LNCaP clone FGC (cell line): ENCODE data around the gene CISD1.

ENCODE experiments used
- DNase-seq: peaks from one replicate; pipeline ENCODE4 v3.0.0-alpha.2; 2011; ENCODE audit warnings: low read depth
- H3K4me3 ChIP-seq: 2 replicates; pipeline ENCODE4 v1.5.1; 2011; ENCODE audit warnings: mild to moderate bottlenecking, low read depth, low read length, control low read depth
- TF ChIP-seq, protein P1 (sequence below): IDR thresholded peaks from 2 replicates; pipeline ENCODE4 v1.5.1; 2012; ENCODE audit warnings: mild to moderate bottlenecking; ENCODE audit not compliant: control insufficient read depth, insufficient read depth; ENCODE audit errors: extremely low read depth

Gene CISD1

DNA sequence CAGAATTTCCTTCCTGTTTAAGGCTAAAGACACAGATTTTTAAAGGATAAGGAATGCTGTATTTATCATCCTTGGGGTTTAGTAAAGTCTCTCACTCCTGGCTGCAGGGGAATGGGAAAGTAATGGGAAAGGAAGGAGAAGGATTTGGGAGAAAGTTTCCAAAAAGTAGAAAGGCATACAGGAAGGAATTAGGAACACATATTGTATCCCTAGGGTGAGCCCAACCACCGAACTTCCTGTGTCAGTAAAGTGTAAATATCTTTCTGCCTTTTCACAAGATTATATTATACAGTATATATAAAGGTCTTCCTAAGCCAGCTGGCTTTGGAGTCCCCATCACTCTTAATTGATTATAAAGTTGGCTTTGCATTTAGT lies 53.9 kb downstream of the CISD1 start:
- TF ChIP-seq, protein P1, sequence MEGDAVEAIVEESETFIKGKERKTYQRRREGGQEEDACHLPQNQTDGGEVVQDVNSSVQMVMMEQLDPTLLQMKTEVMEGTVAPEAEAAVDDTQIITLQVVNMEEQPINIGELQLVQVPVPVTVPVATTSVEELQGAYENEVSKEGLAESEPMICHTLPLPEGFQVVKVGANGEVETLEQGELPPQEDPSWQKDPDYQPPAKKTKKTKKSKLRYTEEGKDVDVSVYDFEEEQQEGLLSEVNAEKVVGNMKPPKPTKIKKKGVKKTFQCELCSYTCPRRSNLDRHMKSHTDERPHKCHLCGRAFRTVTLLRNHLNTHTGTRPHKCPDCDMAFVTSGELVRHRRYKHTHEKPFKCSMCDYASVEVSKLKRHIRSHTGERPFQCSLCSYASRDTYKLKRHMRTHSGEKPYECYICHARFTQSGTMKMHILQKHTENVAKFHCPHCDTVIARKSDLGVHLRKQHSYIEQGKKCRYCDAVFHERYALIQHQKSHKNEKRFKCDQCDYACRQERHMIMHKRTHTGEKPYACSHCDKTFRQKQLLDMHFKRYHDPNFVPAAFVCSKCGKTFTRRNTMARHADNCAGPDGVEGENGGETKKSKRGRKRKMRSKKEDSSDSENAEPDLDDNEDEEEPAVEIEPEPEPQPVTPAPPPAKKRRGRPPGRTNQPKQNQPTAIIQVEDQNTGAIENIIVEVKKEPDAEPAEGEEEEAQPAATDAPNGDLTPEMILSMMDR, result no peak
- H3K4me3 ChIP-seq, result no peak overlapping the region
- no peak for DNase-seq

DNA sequence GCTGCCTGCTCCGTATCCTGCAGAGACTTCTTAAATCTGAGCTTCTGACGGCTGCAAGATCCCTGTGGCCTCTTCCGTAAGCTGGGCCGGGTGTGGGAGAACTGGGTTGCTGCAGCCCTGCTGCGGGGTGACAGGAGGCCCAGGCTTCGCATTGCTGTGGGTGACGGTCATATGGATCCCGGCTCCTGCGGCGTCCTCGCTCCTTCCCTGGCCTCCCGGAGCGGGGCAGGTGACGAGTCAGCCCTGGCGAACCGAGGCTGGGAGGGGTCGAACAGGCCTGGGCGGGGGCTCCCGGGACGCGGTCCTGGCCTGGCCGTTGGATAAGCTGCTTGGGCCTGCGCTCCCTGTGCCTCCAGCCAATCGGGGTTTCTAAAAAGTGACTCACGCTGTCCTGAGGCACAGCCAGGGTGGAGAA lies 58.0 kb downstream of the CISD1 start:
- no peak overlapping the region for H3K4me3 ChIP-seq
- DNase-seq, result no peak
- TF ChIP-seq, protein P1, result no peak

DNA sequence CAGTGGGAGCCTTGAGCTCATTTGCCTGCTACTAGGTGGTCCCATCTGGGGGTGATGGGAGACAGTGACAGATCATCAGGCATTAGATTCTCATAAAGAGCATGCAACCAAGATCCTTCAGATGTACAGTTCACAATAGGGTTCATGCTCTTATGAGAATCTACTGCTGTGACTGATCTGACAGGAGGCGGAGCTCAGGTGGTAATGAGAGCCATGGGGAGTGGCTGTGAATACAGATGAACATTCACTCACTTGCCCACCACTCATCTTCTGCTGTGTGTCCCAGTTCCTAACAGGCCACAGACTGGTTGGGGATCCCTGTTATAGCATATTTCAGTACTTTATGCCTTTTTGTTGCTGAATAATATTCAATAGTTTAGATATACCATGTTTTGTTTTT lies 59.3 kb downstream of the CISD1 start:
- TF ChIP-seq, protein P1, result no peak
- DNase-seq, result no peak
- no peak overlapping the region for H3K4me3 ChIP-seq

DNA sequence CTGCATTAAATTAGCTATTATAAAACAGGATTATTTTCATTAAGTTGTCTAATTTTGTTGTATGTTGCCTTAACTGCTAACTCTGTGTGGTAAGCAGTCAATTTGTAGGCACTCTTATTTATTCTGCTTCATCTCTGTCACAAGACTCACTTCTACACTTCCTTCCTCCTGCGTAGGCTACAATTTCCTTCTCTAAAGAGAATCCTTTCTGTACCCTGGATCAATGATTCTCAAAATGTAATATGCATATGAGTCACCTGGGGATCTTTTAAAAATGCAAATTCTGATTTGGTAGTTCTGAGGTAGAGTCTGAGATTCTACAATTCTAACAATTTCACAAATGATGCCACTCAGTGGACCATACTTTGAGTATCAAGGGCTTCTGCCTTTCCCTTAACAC lies 61.5 kb downstream of the CISD1 start:
- TF ChIP-seq, protein P1, result no peak
- no peak overlapping the region for H3K4me3 ChIP-seq
- DNase-seq, result no peak

DNA sequence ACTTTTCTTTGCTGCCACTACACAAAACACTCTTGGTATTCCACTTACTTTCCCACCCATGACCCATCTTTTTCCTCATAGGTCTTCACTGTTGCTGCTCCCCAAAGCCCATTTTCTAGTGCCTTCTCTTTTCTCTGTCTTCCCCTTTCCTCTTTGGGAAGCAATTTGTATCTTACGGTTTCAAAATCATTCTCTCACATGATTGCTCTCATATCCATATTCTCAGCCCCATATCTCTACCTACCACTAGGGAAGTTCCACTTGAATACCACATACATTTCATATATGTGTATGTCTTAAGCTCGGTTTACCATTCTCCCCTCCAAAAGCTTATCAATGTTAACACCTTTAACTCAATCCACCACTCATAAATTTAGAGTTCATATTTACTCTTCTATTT lies 62.7 kb downstream of the CISD1 start:
- H3K4me3 ChIP-seq, result no peak overlapping the region
- DNase-seq, result no peak
- TF ChIP-seq, protein P1, result no peak

DNA sequence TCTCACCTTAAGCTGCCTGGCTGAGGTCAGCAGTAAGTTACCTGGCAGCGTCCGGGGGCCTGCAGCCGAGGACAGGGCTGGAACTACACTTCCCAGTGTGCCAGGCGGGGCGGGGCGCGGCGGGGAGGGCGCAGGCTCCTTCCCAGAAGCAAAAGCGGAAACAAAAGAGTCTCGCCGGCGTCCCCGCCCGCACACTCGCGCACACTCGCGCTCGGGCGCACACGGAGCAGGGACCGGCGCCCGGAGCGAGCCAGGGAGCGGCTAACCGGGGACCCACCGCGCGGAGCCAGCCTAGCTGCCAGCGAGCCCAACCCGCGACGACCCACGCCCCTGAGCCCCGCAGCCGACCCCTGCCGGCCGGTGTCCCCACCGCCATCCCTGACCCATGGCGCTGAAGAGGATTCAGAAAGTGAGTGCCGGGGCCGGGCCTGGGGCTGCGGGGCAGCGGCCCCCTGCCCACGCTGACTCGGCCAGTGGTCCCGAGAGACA lies 65.9 kb downstream of the CISD1 start, which contains the start of gene UBE2D1:
Gene UBE2D1, plus strand, starts transcription at position 190 of the 489 bp plus-strand sequence. Its CDS starts 196 bp downstream, at position 386.
- H3K4me3 ChIP-seq, result peak within 1 kb of the TSS; percentile 85
- TF ChIP-seq, protein P1, result no peak
- peak; percentile 45 for DNase-seq

DNA sequence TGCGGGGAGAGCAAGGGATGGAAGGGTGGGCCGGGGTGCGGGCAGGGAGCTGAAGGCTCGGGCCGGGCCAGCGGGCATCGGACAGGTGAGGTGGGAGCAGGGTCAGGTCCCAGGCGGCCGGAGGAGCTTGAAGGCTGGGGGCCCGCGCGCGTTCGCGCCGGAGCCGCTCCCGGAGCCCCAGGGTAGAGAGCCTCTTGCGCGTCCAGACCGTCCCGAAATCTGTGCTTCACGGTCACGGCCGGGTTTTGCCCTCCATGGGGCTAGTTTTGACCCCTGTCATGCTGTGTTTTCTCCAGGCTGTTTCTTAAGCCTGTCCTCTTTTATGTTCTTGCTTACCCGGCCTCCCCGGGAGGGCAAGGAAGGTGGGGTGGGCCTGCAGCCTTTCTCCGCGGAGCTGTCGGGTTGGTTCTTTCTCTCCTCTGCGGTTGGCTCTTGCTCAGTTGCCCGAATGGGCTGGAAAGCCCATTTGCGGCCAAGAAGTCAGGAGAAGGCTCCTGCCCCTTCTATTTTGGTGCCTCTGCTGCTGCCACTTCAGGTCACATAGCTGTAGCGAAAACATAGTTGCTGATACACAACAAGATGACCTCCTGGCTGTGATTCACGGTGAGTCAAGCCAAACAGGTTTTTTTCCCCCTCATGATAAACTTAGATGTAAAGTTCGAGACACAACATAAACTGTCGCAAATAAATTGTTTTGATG lies 66.5 kb downstream of the CISD1 start:
- peak overlapping the region; percentile 85 for H3K4me3 ChIP-seq
- no peak for DNase-seq

More for the DNA sequence above, 66.5 kb downstream of the CISD1 start:
- TF ChIP-seq, protein P1, result no peak
